B cell (primary cell): ENCODE data around the gene TES. TPM values are rescaled to one million over a fixed set of nuclear protein-coding genes. Genes with fewer than 3 reads are reported as not detected.

ENCODE experiments used
- ATAC-seq: fragments of 200-7000 bp; cut with Tn5 transposase; one replicate; pipeline ENCODE4 v1.10.0; 2021; ENCODE audit warnings: low read depth, mild to moderate bottlenecking, moderate number of reproducible peaks, moderate library complexity
- CTCF ChIA-PET: fragments of 350-600 bp; sonication (Branson Sonifier 250); formaldehyde crosslinking; loops from one replicate; lab custom pipeline; 2021; ENCODE audit warnings: antibody characterized with exemption, inconsistent platforms; lab: Charles Lee
- POLR2A ChIA-PET: fragments of 350-600 bp; sonication (Branson Sonifier 250); formaldehyde crosslinking; loops from one replicate; lab custom pipeline; 2021; ENCODE audit warnings: antibody characterized with exemption; lab: Charles Lee
- DNase-seq: peaks from one replicate; pipeline ENCODE4 v3.0.0; 2013
- H2AFZ ChIP-seq: 2 replicates; pipeline ENCODE4 v1.6.1; 2012; ENCODE audit warnings: mild to moderate bottlenecking, low read depth, low read length; ENCODE audit not compliant: insufficient read depth, poor library complexity, severe bottlenecking
- H3K27ac ChIP-seq, 2 donors: 1 replicate in 1 of 2; 2 replicates in 1 of 2; pipeline ENCODE4 v1.5.1; 2012 to 2013; ENCODE audit warnings: low read length in 2 of 2, mild to moderate bottlenecking in 2 of 2, moderate library complexity in 1 of 2
- H3K27me3 ChIP-seq, 4 experiments: fragments of 200-600 bp in 1 of 4; sonication (generic) in 1 of 4; replicated peaks in 1 of 4; 1 replicate in 2 of 4; 2 replicates in 2 of 4; pipeline versions ENCODE4 v1.6.1 to v1.7.0; 2013 to 2016; ENCODE audit warnings: low read length in 3 of 4, mild to moderate bottlenecking in 2 of 4, mixed read lengths in 1 of 4, moderate library complexity in 1 of 4; ENCODE audit not compliant: insufficient read depth in 4 of 4, control insufficient read depth in 3 of 4; ENCODE audit errors: control extremely low read depth in 1 of 4
- H3K36me3 ChIP-seq, 2 experiments: replicated peaks in 1 of 2; 1 replicate in 1 of 2; 2 replicates in 1 of 2; pipeline versions ENCODE4 v1.6.1 to v1.7.1; 2013; ENCODE audit warnings: low read length in 1 of 2; ENCODE audit not compliant: insufficient read depth in 2 of 2, control insufficient read depth in 1 of 2; ENCODE audit errors: control extremely low read depth in 1 of 2, extremely low read depth in 1 of 2
- H3K4me1 ChIP-seq, 2 donors: fragments of 200-600 bp in 1 of 2; sonication (generic) in 1 of 2; 1 replicate in 1 of 2; 2 replicates in 1 of 2; pipeline versions ENCODE4 v1.5.1 to v1.6.1; 2013 to 2017; ENCODE audit warnings: low read length in 2 of 2; ENCODE audit not compliant: control insufficient read depth in 2 of 2, insufficient read depth in 2 of 2
- H3K4me2 ChIP-seq: replicated peaks from 2 replicates; pipeline ENCODE3; 2012; ENCODE audit warnings: mild to moderate bottlenecking, low read depth, low read length; ENCODE audit not compliant: poor library complexity, severe bottlenecking
- H3K4me3 ChIP-seq, 5 experiments: fragments of 200-600 bp in 1 of 5; sonication (generic) in 1 of 5; 1 replicate in 3 of 5; 2 replicates in 2 of 5; pipeline versions ENCODE4 v1.5.1 to v1.7.0; 2011 to 2016; ENCODE audit warnings: low read length in 4 of 5, mild to moderate bottlenecking in 4 of 5, low read depth in 2 of 5, control low read depth in 1 of 5, moderate library complexity in 1 of 5; ENCODE audit not compliant: insufficient read depth in 1 of 5; ENCODE audit errors: control extremely low read depth in 1 of 5, extremely low read depth in 1 of 5
- H3K79me2 ChIP-seq: fragments of 200-600 bp; sonication (generic); one replicate; pipeline ENCODE4 v1.6.0; 2016; ENCODE audit warnings: low read length; ENCODE audit not compliant: control insufficient read depth, insufficient read depth
- H3K9ac ChIP-seq: fragments of 200-600 bp; sonication (generic); 2 replicates; pipeline ENCODE4 v1.6.1; 2017; ENCODE audit warnings: mild to moderate bottlenecking, low read length, moderate library complexity
- H3K9me3 ChIP-seq, 3 donors: one replicate each; pipeline versions ENCODE4 v1.6.1 to v1.7.1; 2013; ENCODE audit warnings: low read length in 2 of 3; ENCODE audit not compliant: control insufficient read depth in 2 of 3, insufficient read depth in 1 of 3; ENCODE audit errors: control extremely low read depth in 1 of 3
- H4K20me1 ChIP-seq: 2 replicates; pipeline ENCODE4 v1.6.0; 2012; ENCODE audit warnings: mild to moderate bottlenecking, low read length; ENCODE audit not compliant: insufficient read depth, control insufficient read depth, poor library complexity, severe bottlenecking
- H3K27ac Mint-ChIP-seq: one replicate; pipeline ENCODE4 v1.8.0; 2021; ENCODE audit warnings: mixed read lengths
- H3K27me3 Mint-ChIP-seq: one replicate; pipeline ENCODE4 v1.8.0; 2021; ENCODE audit warnings: mixed read lengths
- H3K4me1 Mint-ChIP-seq: one replicate; pipeline ENCODE4 v1.8.0; 2021; ENCODE audit warnings: mixed read lengths
- H3K4me3 Mint-ChIP-seq: one replicate; pipeline ENCODE4 v1.8.0; 2021; ENCODE audit warnings: mixed read lengths
- H3K9me3 Mint-ChIP-seq: one replicate; pipeline ENCODE4 v1.8.0; 2022; ENCODE audit warnings: mixed read lengths; ENCODE audit not compliant: insufficient read depth
- CTCF ChIP-seq: fragments of 200-600 bp; IDR thresholded peaks from one replicate; pipeline ENCODE4 v1.8.0; 2022; ENCODE audit warnings: antibody characterized with exemption, mild to moderate bottlenecking
- EZH2 ChIP-seq: IDR thresholded peaks from 2 replicates; pipeline ENCODE4 v1.6.1; 2012; ENCODE audit warnings: borderline replicate concordance, low read depth, mild to moderate bottlenecking, moderate library complexity, low read length; ENCODE audit not compliant: insufficient read depth, poor library complexity, severe bottlenecking
- WGBS: methylation state at CpG from one replicate; pipeline ENCODE4 v1.1.5; 2013; ENCODE audit warnings: missing lambda C conversion rate; ENCODE audit not compliant: insufficient coverage; 5-methylcytosine and 5-hydroxymethylcytosine counted together
- intact Hi-C: fragments of 100-400 bp; cut with micrococcal nuclease; formaldehyde crosslinking; loops from one replicate; pipeline ENCODE4 v1.10.0; 2022
- polyA plus RNA-seq: library from polyadenylated mRNA; depleted of rRNA; stranded (reverse); fragments of >200 nt; gene quantifications from 2 replicates; pipeline ENCODE4 v1.2.3, GENCODE V29; 2012
- total RNA-seq, 2 donors: library from RNA; stranded (reverse); fragments of 120-200 nt in 1 of 2; gene quantifications; 1 replicate in 1 of 2; 2 replicates in 1 of 2; pipeline versions ENCODE4 v1.2.3 to v1.2.4, GENCODE V29; 2013 to 2022

The TES gene
- total and polyA plus RNA-seq, 2 donors (not counting 1 experiment from before 2014, with no cell fraction given) = 55.3 to 62.5 TPM

- no peak overlapping the region for H3K27ac Mint-ChIP-seq
- no peak overlapping the region for H3K4me3 Mint-ChIP-seq
- H4K20me1 ChIP-seq = no peaks in the 10 kb centered on the region
- peaks cover 0 to 3% (median 0%) of the 10 kb centered on the region in 4 experiments for H3K27me3 ChIP-seq
- no peak overlapping the region for H3K4me3 ChIP-seq
- no peak for DNase-seq
- no peaks in the 10 kb centered on the region for H3K4me1 ChIP-seq
- H3K9me3 ChIP-seq = no peaks in the 10 kb centered on the region
- no peak overlapping the region for H2AFZ ChIP-seq
- intact Hi-C loops = no loop called here
- H3K4me2 ChIP-seq = no peak overlapping the region
- no peaks in the 10 kb centered on the region for H3K27me3 Mint-ChIP-seq
- no CpG with 5 or more reads among the region's 1 CpG for WGBS
- H3K9me3 Mint-ChIP-seq = no peaks in the 10 kb centered on the region
- H3K79me2 ChIP-seq = no peaks in the 10 kb centered on the region
- no peak for ATAC-seq
- ChIA-PET CTCF (interaction anchor here (0.9 to 1.1 kb wide), 5 partner anchors 15 to 41 kb away, joined by 3 to 6 read pairs (median 3); no protein-coding TSS in a partner anchor), POLR2A (no interaction called here)
- TF ChIP-seq CTCF = no peak
- no peak for TF ChIP-seq EZH2
- no peaks in the 10 kb centered on the region for H3K36me3 ChIP-seq
- H3K4me1 Mint-ChIP-seq = no peaks in the 10 kb centered on the region
- no peak overlapping the region for H3K27ac ChIP-seq
- no peak overlapping the region for H3K9ac ChIP-seq
Measured at GRCh38 chr7:116195451-116195850, 14.9 kb upstream of the TES start.

- Histone ChIP-seq H3K36me3 (no peaks in the 10 kb centered on the region), H3K4me2 (no peak overlapping the region), H3K4me3 (no peak overlapping the region), H4K20me1 (no peaks in the 10 kb centered on the region), H3K9ac (no peak overlapping the region), H3K79me2 (no peaks in the 10 kb centered on the region), H3K27ac (no peak overlapping the region), H3K27me3 (peaks cover 0 to 3% (median 0%) of the 10 kb centered on the region in 4 experiments), H2AFZ (no peak overlapping the region), H3K4me1 (no peaks in the 10 kb centered on the region), H3K9me3 (no peaks in the 10 kb centered on the region)
- DNase-seq = no peak
- WGBS = no CpG with 5 or more reads among the region's 3 CpGs
- Mint-ChIP-seq H3K27me3 (no peaks in the 10 kb centered on the region), H3K27ac (no peak overlapping the region), H3K9me3 (no peaks in the 10 kb centered on the region), H3K4me1 (no peaks in the 10 kb centered on the region), H3K4me3 (no peak overlapping the region)
- intact Hi-C loops = no loop called here
- TF ChIP-seq CTCF (no peak), EZH2 (no peak)
- CTCF ChIA-PET = interaction anchor here (0.8 to 1.6 kb wide), 4 partner anchors 14 to 392 kb away, joined by 3 to 9 read pairs (median 4); partner anchors contain the start of gene TES
- POLR2A ChIA-PET = no interaction called here
- no peak for ATAC-seq
Measured at GRCh38 chr7:116196947-116197346, 13.4 kb upstream of the TES start.
